GM15510 (cell line): ENCODE data around the gene SDR39U1.

ENCODE experiments used
- POLR2A ChIP-seq: IDR thresholded peaks from 3 replicates; pipeline ENCODE4 v1.6.1; 2011; ENCODE audit warnings: borderline replicate concordance; ENCODE audit not compliant: insufficient read length; ENCODE audit errors: extremely low read depth

Gene SDR39U1

GRCh38 chr14:24431569-24432258 lies 10.9 kb downstream of the SDR39U1 start:
- no peak for TF ChIP-seq POLR2A

GRCh38 chr14:24430682-24431568 lies 11.7 kb downstream of the SDR39U1 start:
- peak; percentile 20 for TF ChIP-seq POLR2A

GRCh38 chr14:24430143-24430681 lies 12.4 kb downstream of the SDR39U1 start:
- TF ChIP-seq POLR2A, result no peak

- TF ChIP-seq POLR2A, result peak; percentile 92
Measured at GRCh38 chr14:24429395-24430142, 13.0 kb downstream of the SDR39U1 start, which contains the start of the genes CBLN3 and KHNYN. TSS of gene CBLN3 (minus strand) at chr14:24429668. CDS start at chr14:24429054, 614 bp downstream. TSS of gene KHNYN (plus strand) at chr14:24429954. CDS start at chr14:24430731, 777 bp downstream.

GRCh38 chr14:24428628-24429394 lies 13.8 kb downstream of the SDR39U1 start:
- no peak for TF ChIP-seq POLR2A

GRCh38 chr14:24427537-24428508 lies 14.8 kb downstream of the SDR39U1 start:
- TF ChIP-seq POLR2A, result no peak

- TF ChIP-seq POLR2A, result no peak
Measured at GRCh38 chr14:24426912-24427536, 15.6 kb downstream of the SDR39U1 start.

- TF ChIP-seq POLR2A, result no peak
Measured at GRCh38 chr14:24426150-24426911, 16.2 kb downstream of the SDR39U1 start.

- no peak for TF ChIP-seq POLR2A
Measured at GRCh38 chr14:24425704-24426103, 16.9 kb downstream of the SDR39U1 start.

- TF ChIP-seq POLR2A, result no peak
Measured at GRCh38 chr14:24422694-24423601, 19.6 kb downstream of the SDR39U1 start.

- no peak for TF ChIP-seq POLR2A
Measured at GRCh38 chr14:24422261-24422660, 20.3 kb downstream of the SDR39U1 start.
